ENCODE results near the gene LRRC49. TPM values are rescaled to one million over a fixed set of nuclear protein-coding genes. Genes with fewer than 3 reads are reported as not detected.

LRRC49 gene
- total and polyA plus RNA-seq, 3 experiments from 2014 or later = 0.46 to 0.62 TPM; not detected in 1

DNA sequence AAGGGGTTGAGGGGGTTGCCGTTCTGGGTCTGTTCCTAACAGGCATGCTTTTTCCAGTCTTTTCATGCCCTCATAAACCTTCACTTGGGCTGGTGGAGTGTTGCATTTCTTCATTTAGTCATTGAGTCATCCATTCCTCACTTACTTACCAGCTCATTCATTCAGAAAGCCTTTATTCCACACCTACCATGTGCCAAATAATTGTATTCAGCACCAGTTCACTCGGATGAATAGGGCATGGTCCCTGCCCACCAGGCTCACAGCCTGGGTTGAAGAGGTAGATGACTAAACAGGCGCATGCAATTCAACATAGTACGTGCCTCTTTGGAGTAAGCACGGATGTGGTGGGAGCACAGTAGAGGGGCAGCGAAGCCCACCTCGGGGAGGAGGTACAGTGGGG is 187.5 kb downstream of the LRRC49 start:
- Mint-ChIP-seq H3K36me3 (peaks cover 0 to 1% (median 0%) of the 10 kb centered on the region in 3 donors), H3K27me3 (peaks cover 17 to 34% of the 10 kb centered on the region in 2 donors), H3K4me1 (no peaks in the 10 kb centered on the region)

DNA sequence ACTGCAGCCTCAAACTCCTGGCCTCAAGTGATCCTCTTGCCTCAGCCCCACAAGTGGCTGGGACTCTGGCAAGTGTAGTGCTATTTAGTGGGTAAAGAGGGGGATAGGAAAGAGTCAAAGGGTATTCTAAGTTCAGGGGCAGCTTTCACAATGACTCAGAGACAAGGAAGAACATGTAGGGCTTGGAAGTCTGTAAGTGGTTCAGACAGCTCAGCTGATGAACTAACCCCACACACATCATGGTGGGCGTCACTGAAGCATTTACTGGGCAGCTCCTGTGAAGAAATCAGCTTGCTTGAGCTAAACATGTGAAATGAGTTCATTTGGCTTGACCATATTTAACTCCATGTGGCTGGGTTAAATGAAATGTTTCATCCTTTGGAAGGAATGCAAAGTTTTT is 188.1 kb downstream of the LRRC49 start:
- no peak overlapping the region for H3K4me3 ChIP-seq (ENCODE audit: low read length)
- H3K4me1 ChIP-seq (ENCODE audit: insufficient read depth, low read length) = no peaks in the 10 kb centered on the region
- Mint-ChIP-seq H3K27me3 (peaks cover 17 to 39% of the 10 kb centered on the region in 2 donors), H3K27ac (no peak overlapping the region), H3K4me3 (no peak overlapping the region), H3K9me3 (peaks cover 0 to 9% (median 0%) of the 10 kb centered on the region in 5 donors), H3K4me1 (no peaks in the 10 kb centered on the region), H3K36me3 (peaks cover 0 to 1% (median 0%) of the 10 kb centered on the region in 3 donors)
- POLR2A ChIA-PET = no interaction called here
- H3K27ac ChIP-seq (ENCODE audit: low read depth, low read length) = no peak overlapping the region
- no peaks in the 10 kb centered on the region for H3K27me3 ChIP-seq (ENCODE audit: insufficient read depth, low read length, poor library complexity, severe bottlenecking)
- H3K36me3 ChIP-seq (ENCODE audit: insufficient read depth, low read length) = no peaks in the 10 kb centered on the region
- DNase-seq = no peak
- no peaks in the 10 kb centered on the region for H3K9me3 ChIP-seq (ENCODE audit: low read length)
- CTCF ChIA-PET = no interaction called here

More for the DNA sequence above, 187.5 kb downstream of the LRRC49 start:
- Mint-ChIP-seq H3K27ac (no peak overlapping the region), H3K9me3 (peaks cover 0 to 9% (median 0%) of the 10 kb centered on the region in 5 donors), H3K4me3 (no peak overlapping the region)
- H3K36me3 ChIP-seq (ENCODE audit: insufficient read depth, low read length) = no peaks in the 10 kb centered on the region
- no peak overlapping the region for H3K4me3 ChIP-seq (ENCODE audit: low read length)
- H3K4me1 ChIP-seq (ENCODE audit: insufficient read depth, low read length) = no peaks in the 10 kb centered on the region
- H3K27me3 ChIP-seq (ENCODE audit: insufficient read depth, low read length, poor library complexity, severe bottlenecking) = no peaks in the 10 kb centered on the region
- DNase-seq = no peak
- no peaks in the 10 kb centered on the region for H3K9me3 ChIP-seq (ENCODE audit: low read length)
- ChIA-PET POLR2A (no interaction called here), CTCF (no interaction called here)
- H3K27ac ChIP-seq (ENCODE audit: low read depth, low read length) = no peak overlapping the region

DNA sequence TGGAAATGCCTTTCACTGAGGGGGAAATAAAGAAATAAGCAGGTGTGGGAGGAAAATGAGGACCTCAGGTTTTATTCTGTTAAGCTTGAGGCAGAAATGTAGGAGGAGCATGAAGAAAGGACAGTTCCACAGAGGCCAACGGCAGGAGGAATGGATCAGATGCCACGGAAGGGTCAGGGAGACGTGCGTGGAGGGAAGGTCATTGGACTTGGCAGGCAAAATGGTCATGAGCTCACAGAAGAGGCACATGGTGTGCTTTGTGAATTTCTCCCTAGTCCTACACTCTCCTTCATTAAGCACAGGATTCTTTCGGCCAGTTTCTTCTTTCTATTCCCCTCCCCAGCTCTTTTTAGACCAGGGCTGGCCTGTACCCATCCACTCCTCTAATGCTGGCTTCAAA is 190.2 kb downstream of the LRRC49 start:
- POLR2A ChIA-PET = no interaction called here
- Histone ChIP-seq H3K36me3 (ENCODE audit: insufficient read depth, low read length) (no peaks in the 10 kb centered on the region), H3K27me3 (ENCODE audit: insufficient read depth, low read length, poor library complexity, severe bottlenecking) (no peaks in the 10 kb centered on the region), H3K4me1 (ENCODE audit: insufficient read depth, low read length) (no peaks in the 10 kb centered on the region), H3K4me3 (ENCODE audit: low read length) (no peak overlapping the region), H3K27ac (ENCODE audit: low read depth, low read length) (no peak overlapping the region), H3K9me3 (ENCODE audit: low read length) (no peaks in the 10 kb centered on the region)
- CTCF ChIA-PET = no interaction called here
- Mint-ChIP-seq H3K4me1 (no peaks in the 10 kb centered on the region), H3K9me3 (peaks cover 0 to 2% (median 0%) of the 10 kb centered on the region in 5 donors), H3K4me3 (no peak overlapping the region), H3K27me3 (peaks cover 17 to 46% of the 10 kb centered on the region in 2 donors), H3K36me3 (no peaks in the 10 kb centered on the region), H3K27ac (no peak overlapping the region)
- no peak for DNase-seq

DNA sequence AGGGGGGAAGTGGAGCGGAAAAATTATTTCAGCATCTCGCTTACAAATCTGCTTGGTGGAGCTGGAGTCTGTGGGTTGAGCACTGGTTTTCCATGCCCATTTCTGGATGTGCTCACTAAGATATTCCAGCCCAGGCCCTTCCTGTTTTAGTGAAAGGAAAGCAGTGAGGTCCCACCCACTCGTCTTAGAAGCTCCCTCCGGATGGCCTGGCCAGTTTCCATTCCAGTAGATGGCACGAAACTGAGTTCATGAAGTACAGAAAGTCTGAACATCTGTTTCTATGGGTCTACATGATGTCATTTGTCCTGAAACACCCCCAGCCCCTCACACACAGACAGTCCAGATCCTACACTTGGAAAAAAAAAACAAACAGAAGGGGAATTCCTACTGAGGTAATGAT is 190.7 kb downstream of the LRRC49 start:
- no peak overlapping the region for H3K27ac Mint-ChIP-seq
- no peak overlapping the region for H3K27ac ChIP-seq (ENCODE audit: low read depth, low read length)
- CTCF ChIA-PET = no interaction called here

DNA sequence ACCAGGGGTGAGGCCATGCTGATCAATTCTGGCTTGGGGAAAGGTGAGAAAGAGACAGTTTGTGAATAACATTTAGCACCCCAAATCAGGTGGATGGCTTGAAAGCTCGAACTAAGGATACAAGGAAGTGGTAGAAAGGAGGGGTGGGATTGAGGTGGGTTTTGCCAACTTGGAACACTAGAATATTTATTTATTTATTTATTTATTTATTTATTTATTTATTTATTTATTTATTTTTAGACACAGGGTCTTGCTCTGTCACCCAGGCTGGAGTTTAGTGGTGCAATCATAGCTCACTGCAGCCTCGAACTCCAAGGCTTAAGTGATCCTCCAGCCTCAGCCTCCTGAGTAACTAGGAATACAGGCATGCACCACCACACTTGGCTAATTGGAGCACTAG is 191.6 kb downstream of the LRRC49 start:
- Mint-ChIP-seq H3K27ac (no peak overlapping the region), H3K4me1 (no peaks in the 10 kb centered on the region), H3K4me3 (no peak overlapping the region), H3K9me3 (peaks cover 0 to 3% (median 0%) of the 10 kb centered on the region in 5 donors), H3K27me3 (peaks cover 14 to 46% of the 10 kb centered on the region in 2 donors), H3K36me3 (no peaks in the 10 kb centered on the region)
- no peaks in the 10 kb centered on the region for H3K27me3 ChIP-seq (ENCODE audit: insufficient read depth, low read length, poor library complexity, severe bottlenecking)
- H3K4me1 ChIP-seq (ENCODE audit: insufficient read depth, low read length) = no peaks in the 10 kb centered on the region
- no peaks in the 10 kb centered on the region for H3K9me3 ChIP-seq (ENCODE audit: low read length)
- DNase-seq = no peak
- H3K27ac ChIP-seq (ENCODE audit: low read depth, low read length) = no peak overlapping the region
- no peaks in the 10 kb centered on the region for H3K36me3 ChIP-seq (ENCODE audit: insufficient read depth, low read length)
- ChIA-PET CTCF (no interaction called here), POLR2A (no interaction called here)
- H3K4me3 ChIP-seq (ENCODE audit: low read length) = no peak overlapping the region

More for the DNA sequence above, 190.7 kb downstream of the LRRC49 start:
- Mint-ChIP-seq H3K9me3 (peaks cover 0 to 1% (median 0%) of the 10 kb centered on the region in 5 donors), H3K4me3 (no peak overlapping the region), H3K27me3 (peaks cover 18 to 45% of the 10 kb centered on the region in 2 donors), H3K4me1 (no peaks in the 10 kb centered on the region), H3K36me3 (no peaks in the 10 kb centered on the region)
- POLR2A ChIA-PET = no interaction called here
- no peaks in the 10 kb centered on the region for H3K9me3 ChIP-seq (ENCODE audit: low read length)
- no peaks in the 10 kb centered on the region for H3K4me1 ChIP-seq (ENCODE audit: insufficient read depth, low read length)
- H3K27me3 ChIP-seq (ENCODE audit: insufficient read depth, low read length, poor library complexity, severe bottlenecking) = no peaks in the 10 kb centered on the region
- no peak for DNase-seq
- no peaks in the 10 kb centered on the region for H3K36me3 ChIP-seq (ENCODE audit: insufficient read depth, low read length)
- no peak overlapping the region for H3K4me3 ChIP-seq (ENCODE audit: low read length)

DNA sequence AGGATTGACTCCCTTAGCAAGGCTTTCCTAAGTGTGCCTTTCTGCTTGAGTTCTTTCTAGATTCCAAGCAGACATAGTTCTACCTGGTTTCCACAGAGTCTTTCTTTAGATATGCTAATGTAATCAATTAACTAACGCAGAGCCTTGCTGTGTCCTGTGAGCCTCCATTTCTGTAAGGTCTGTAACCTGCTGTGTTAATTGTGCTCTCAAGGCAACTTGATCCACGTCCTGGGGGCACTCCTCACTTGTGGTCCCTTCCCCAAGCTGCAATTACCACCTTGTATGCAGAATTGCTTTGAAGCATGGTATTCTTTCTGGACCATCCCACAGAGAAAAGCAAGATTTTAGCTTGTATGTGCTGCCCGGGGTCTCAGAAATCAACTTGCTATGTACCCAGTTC is 193.2 kb downstream of the LRRC49 start:
- ChIA-PET CTCF (no interaction called here), POLR2A (no interaction called here)
- peaks cover 12 to 55% of the 10 kb centered on the region in 2 donors for H3K27me3 Mint-ChIP-seq
- H3K36me3 Mint-ChIP-seq = no peaks in the 10 kb centered on the region
- H3K4me1 Mint-ChIP-seq = no peaks in the 10 kb centered on the region
- H3K4me3 ChIP-seq (ENCODE audit: low read length) = no peak overlapping the region
- H3K4me1 ChIP-seq (ENCODE audit: insufficient read depth, low read length) = no peaks in the 10 kb centered on the region
- no peak overlapping the region for H3K27ac Mint-ChIP-seq
- H3K9me3 ChIP-seq (ENCODE audit: low read length) = no peaks in the 10 kb centered on the region
- no peak for DNase-seq
- no peaks in the 10 kb centered on the region for H3K36me3 ChIP-seq (ENCODE audit: insufficient read depth, low read length)
- H3K9me3 Mint-ChIP-seq = peaks cover 0 to 3% (median 0%) of the 10 kb centered on the region in 5 donors
- no peak overlapping the region for H3K4me3 Mint-ChIP-seq
- no peaks in the 10 kb centered on the region for H3K27me3 ChIP-seq (ENCODE audit: insufficient read depth, low read length, poor library complexity, severe bottlenecking)
- no peak overlapping the region for H3K27ac ChIP-seq (ENCODE audit: low read depth, low read length)

DNA sequence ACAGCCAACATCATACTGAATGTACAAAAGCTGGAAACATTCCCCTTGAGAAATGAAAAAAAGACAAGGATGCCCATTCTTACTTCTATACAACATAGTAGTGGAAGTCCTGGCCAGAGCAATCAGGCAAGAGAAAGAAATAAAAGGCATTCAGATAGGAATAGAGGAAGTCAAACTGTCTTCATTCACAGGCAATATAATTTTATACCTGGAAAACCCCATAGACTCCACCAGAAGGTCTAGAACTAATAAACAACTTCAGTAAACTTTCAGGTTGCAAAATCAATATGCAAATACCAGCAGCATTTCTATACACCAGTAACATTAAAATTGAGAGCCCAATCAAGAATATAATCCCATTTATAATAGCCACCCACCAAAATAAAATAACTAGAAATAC is 195.5 kb downstream of the LRRC49 start:
- H3K36me3 ChIP-seq (ENCODE audit: insufficient read depth, low read length) = no peaks in the 10 kb centered on the region
- ChIA-PET CTCF (no interaction called here), POLR2A (no interaction called here)
- H3K27me3 ChIP-seq (ENCODE audit: insufficient read depth, low read length, poor library complexity, severe bottlenecking) = no peaks in the 10 kb centered on the region
- Mint-ChIP-seq H3K4me1 (no peaks in the 10 kb centered on the region), H3K36me3 (no peaks in the 10 kb centered on the region), H3K9me3 (peaks cover 0 to 3% (median 0%) of the 10 kb centered on the region in 5 donors), H3K27ac (no peak overlapping the region), H3K27me3 (peaks cover 9 to 44% of the 10 kb centered on the region in 2 donors), H3K4me3 (no peak overlapping the region)
- DNase-seq = no peak
- H3K4me3 ChIP-seq (ENCODE audit: low read length) = no peak overlapping the region
- no peak overlapping the region for H3K27ac ChIP-seq (ENCODE audit: low read depth, low read length)
- no peaks in the 10 kb centered on the region for H3K9me3 ChIP-seq (ENCODE audit: low read length)
- no peaks in the 10 kb centered on the region for H3K4me1 ChIP-seq (ENCODE audit: insufficient read depth, low read length)

DNA sequence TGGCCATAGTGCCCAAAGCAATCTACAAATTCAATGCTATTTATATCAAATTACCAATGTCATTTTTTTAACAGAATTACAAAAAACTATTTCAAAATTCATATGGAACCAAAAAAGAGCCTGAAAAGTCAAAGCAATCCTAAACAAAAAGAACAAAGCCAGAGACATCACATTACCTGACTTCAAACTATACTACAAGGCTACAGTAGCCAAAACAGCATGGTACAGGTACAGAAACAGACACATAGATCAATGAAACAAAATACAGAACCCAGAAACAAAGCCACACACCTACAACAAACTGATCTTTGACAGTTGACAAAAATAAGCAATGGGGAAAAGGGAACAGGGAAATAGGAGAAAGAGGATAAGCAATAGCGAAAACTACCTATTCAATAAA is 196.1 kb downstream of the LRRC49 start:
- POLR2A ChIA-PET = no interaction called here

DNA sequence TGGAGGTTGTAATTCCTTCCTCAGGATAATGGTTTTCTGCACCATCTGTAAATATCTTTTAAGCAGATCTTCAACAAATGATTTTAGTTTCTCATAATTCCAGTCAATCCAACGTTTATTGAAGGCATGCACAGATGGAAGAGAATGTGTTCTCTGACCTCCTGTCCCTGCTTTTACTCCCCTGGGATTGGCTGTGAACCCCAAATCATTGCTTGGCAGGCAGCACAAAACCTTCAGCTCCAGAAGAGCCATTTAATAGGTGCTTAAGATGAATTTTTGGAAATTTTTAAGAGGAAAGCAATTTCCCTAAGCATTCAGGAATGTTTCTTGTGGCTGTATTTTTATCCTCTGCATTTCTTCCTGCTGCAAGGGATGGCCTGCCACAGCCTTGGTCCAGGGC is 197.2 kb downstream of the LRRC49 start:
- no peak overlapping the region for H3K27ac Mint-ChIP-seq
- no peak overlapping the region for H3K27ac ChIP-seq (ENCODE audit: low read depth, low read length)
- DNase-seq = no peak
- H3K4me3 Mint-ChIP-seq = no peak overlapping the region
- no peaks in the 10 kb centered on the region for H3K27me3 ChIP-seq (ENCODE audit: insufficient read depth, low read length, poor library complexity, severe bottlenecking)
- no peaks in the 10 kb centered on the region for H3K4me1 Mint-ChIP-seq
- no peaks in the 10 kb centered on the region for H3K9me3 ChIP-seq (ENCODE audit: low read length)
- no peaks in the 10 kb centered on the region for H3K36me3 Mint-ChIP-seq
- H3K4me3 ChIP-seq (ENCODE audit: low read length) = no peak overlapping the region
- H3K9me3 Mint-ChIP-seq = peaks cover 0 to 6% (median 0%) of the 10 kb centered on the region in 5 donors
- no peaks in the 10 kb centered on the region for H3K4me1 ChIP-seq (ENCODE audit: insufficient read depth, low read length)
- no peaks in the 10 kb centered on the region for H3K36me3 ChIP-seq (ENCODE audit: insufficient read depth, low read length)
- ChIA-PET CTCF (no interaction called here), POLR2A (no interaction called here)
- H3K27me3 Mint-ChIP-seq = peaks cover 11 to 31% of the 10 kb centered on the region in 2 donors

More for the DNA sequence above, 196.1 kb downstream of the LRRC49 start:
- CTCF ChIA-PET = no interaction called here
- Histone ChIP-seq H3K27me3 (ENCODE audit: insufficient read depth, low read length, poor library complexity, severe bottlenecking) (no peaks in the 10 kb centered on the region), H3K9me3 (ENCODE audit: low read length) (no peaks in the 10 kb centered on the region), H3K36me3 (ENCODE audit: insufficient read depth, low read length) (no peaks in the 10 kb centered on the region), H3K27ac (ENCODE audit: low read depth, low read length) (no peak overlapping the region), H3K4me1 (ENCODE audit: insufficient read depth, low read length) (no peaks in the 10 kb centered on the region), H3K4me3 (ENCODE audit: low read length) (no peak overlapping the region)
- Mint-ChIP-seq H3K36me3 (no peaks in the 10 kb centered on the region), H3K9me3 (peaks cover 0 to 4% (median 0%) of the 10 kb centered on the region in 5 donors), H3K27ac (no peak overlapping the region), H3K4me1 (no peaks in the 10 kb centered on the region), H3K27me3 (peaks cover 11 to 40% of the 10 kb centered on the region in 2 donors), H3K4me3 (no peak overlapping the region)
- DNase-seq = no peak

All from CD8-positive, alpha-beta memory T cell (primary cell).